DND-41 (cell line): ENCODE measurements around the gene PPEF2.
A peak's percentile ranks its signal among the peaks of the same experiment; 100 is the strongest.

ENCODE experiments used
- ATAC-seq: fragments of 200-7000 bp; cut with Tn5 transposase; 3 replicates; pipeline ENCODE4 v1.9.1; 2021; ENCODE audit warnings: low read depth; ENCODE audit not compliant: insufficient read depth
- DNase-seq: peaks from one replicate; pipeline ENCODE4 v3.0.0-alpha.2; 2020
- H2AFZ ChIP-seq: 2 replicates; pipeline ENCODE4 v1.6.0; 2012; ENCODE audit warnings: low read depth, low read length
- H3K27ac ChIP-seq: 2 replicates; pipeline ENCODE4 v1.5.1; 2012; ENCODE audit warnings: low read length, inconsistent platforms
- H3K27me3 ChIP-seq: fragments of 200-600 bp; sonication (generic); 2 replicates; pipeline ENCODE4 v1.6.0; 2012; ENCODE audit warnings: low read length, mild to moderate bottlenecking, inconsistent platforms; ENCODE audit not compliant: insufficient read depth, poor library complexity
- H3K36me3 ChIP-seq: 2 replicates; pipeline ENCODE4 v1.5.1; 2012; ENCODE audit warnings: low read length, inconsistent platforms; ENCODE audit not compliant: insufficient read depth
- H3K4me1 ChIP-seq: 2 replicates; pipeline ENCODE4 v1.5.1; 2012; ENCODE audit warnings: mild to moderate bottlenecking, low read length; ENCODE audit not compliant: insufficient read depth
- H3K4me2 ChIP-seq: 2 replicates; pipeline ENCODE4 v1.6.0; 2012; ENCODE audit warnings: mild to moderate bottlenecking, moderate library complexity, low read length, inconsistent platforms; ENCODE audit not compliant: insufficient read depth
- H3K4me3 ChIP-seq, 2 experiments: fragments of 200-600 bp in 1 of 2; shearing (Covaris generic) in 1 of 2; 2 replicates each; pipeline ENCODE4 v1.5.1; 2012 to 2016; ENCODE audit warnings: inconsistent platforms in 2 of 2, low read length in 2 of 2, mild to moderate bottlenecking in 2 of 2, low read depth in 1 of 2, moderate library complexity in 1 of 2
- H3K79me2 ChIP-seq: 2 replicates; pipeline ENCODE4 v1.6.0; 2012; ENCODE audit warnings: low read length, inconsistent platforms; ENCODE audit not compliant: insufficient read depth
- H3K9ac ChIP-seq: 2 replicates; pipeline ENCODE4 v1.6.0; 2012; ENCODE audit warnings: low read depth, mild to moderate bottlenecking, inconsistent platforms, low read length, moderate library complexity
- H3K9me3 ChIP-seq: 2 replicates; pipeline ENCODE4 v1.5.1; 2012; ENCODE audit warnings: low read length, moderate library complexity, mild to moderate bottlenecking, inconsistent platforms; ENCODE audit not compliant: insufficient read depth, severe bottlenecking
- H4K20me1 ChIP-seq: 2 replicates; pipeline ENCODE4 v1.6.0; 2012; ENCODE audit warnings: low read length; ENCODE audit not compliant: insufficient read depth
- EZH2 ChIP-seq: IDR thresholded peaks from 3 replicates; pipeline ENCODE4 v1.6.1; 2012; ENCODE audit warnings: borderline replicate concordance, low read depth, mild to moderate bottlenecking, moderate library complexity, low read length, inconsistent platforms; ENCODE audit not compliant: severe bottlenecking
- TF ChIP-seq, protein P1 (sequence below): IDR thresholded peaks from 2 replicates; pipeline ENCODE4 v1.5.1; 2012; ENCODE audit warnings: borderline replicate concordance, low read length, moderate library complexity, mild to moderate bottlenecking; ENCODE audit not compliant: poor library complexity, severe bottlenecking; ENCODE audit errors: extremely low read depth

Gene PPEF2

DNA sequence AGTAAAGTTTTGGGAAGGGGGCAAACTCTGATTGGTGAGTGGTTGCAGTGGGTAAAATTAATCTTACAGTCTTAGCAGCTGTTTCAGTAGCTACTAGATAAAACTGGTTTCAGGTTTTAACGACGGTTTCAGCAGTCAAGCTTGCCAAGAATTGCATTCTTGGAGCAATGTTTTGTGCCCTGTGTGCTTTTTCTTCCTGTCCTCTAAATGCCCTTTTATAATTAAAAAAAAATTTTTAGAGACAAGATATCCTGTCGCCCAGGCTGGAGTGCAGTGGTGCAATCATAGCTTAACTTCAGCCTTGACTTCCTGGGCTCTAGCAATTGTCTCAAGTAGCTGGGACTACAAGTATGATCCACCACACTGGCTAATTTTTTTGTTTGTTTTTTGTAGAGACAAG lies 6.3 kb upstream of the PPEF2 start:
- Histone ChIP-seq H3K4me1 (peaks cover 3% of the 10 kb centered on the region; the same call in 1 of the 2 replicates), H2AFZ (no peak overlapping the region), H3K9ac (no peak overlapping the region), H3K27me3 (no peaks in the 10 kb centered on the region), H3K36me3 (no peaks in the 10 kb centered on the region), H4K20me1 (no peaks in the 10 kb centered on the region), H3K4me3 (no peak overlapping the region), H3K27ac (no peak overlapping the region), H3K4me2 (no peak overlapping the region), H3K9me3 (no peaks in the 10 kb centered on the region), H3K79me2 (no peaks in the 10 kb centered on the region)
- ATAC-seq = no peak
- no peak for DNase-seq
- TF ChIP-seq, protein P1, sequence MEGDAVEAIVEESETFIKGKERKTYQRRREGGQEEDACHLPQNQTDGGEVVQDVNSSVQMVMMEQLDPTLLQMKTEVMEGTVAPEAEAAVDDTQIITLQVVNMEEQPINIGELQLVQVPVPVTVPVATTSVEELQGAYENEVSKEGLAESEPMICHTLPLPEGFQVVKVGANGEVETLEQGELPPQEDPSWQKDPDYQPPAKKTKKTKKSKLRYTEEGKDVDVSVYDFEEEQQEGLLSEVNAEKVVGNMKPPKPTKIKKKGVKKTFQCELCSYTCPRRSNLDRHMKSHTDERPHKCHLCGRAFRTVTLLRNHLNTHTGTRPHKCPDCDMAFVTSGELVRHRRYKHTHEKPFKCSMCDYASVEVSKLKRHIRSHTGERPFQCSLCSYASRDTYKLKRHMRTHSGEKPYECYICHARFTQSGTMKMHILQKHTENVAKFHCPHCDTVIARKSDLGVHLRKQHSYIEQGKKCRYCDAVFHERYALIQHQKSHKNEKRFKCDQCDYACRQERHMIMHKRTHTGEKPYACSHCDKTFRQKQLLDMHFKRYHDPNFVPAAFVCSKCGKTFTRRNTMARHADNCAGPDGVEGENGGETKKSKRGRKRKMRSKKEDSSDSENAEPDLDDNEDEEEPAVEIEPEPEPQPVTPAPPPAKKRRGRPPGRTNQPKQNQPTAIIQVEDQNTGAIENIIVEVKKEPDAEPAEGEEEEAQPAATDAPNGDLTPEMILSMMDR = no peak
- TF ChIP-seq EZH2 = no peak

DNA sequence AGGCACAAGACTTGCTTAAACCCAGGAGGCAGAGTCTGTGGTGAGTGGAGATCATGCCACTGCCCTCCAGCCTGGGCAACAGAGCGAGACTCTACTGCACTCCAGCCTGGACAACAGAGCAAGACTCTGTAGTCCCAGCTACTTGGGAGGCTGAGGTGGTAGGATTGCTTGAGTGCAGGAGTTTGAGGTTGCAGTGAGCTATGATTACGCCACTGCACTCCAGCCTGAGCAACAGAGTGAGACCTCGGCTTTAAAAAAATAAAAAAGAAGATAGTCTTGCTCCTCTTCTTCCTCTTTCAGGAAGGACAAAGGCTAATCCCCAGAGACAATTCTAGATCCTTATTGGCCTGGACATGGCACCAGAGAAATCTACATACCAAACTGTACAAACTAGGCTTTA lies 5.7 kb upstream of the PPEF2 start:
- no peak for TF ChIP-seq EZH2
- TF ChIP-seq, protein P1 = no peak
- no peak overlapping the region for H3K27ac ChIP-seq
- H3K9me3 ChIP-seq = no peaks in the 10 kb centered on the region
- no peak overlapping the region for H3K4me3 ChIP-seq
- no peaks in the 10 kb centered on the region for H4K20me1 ChIP-seq
- no peaks in the 10 kb centered on the region for H3K36me3 ChIP-seq
- peaks cover 3% of the 10 kb centered on the region; the same call in 1 of the 2 replicates for H3K4me1 ChIP-seq
- ATAC-seq (no peak), DNase-seq (no peak)
- H3K79me2 ChIP-seq = no peaks in the 10 kb centered on the region
- H3K4me2 ChIP-seq = no peak overlapping the region
- H3K9ac ChIP-seq = no peak overlapping the region
- H2AFZ ChIP-seq = no peak overlapping the region
- no peaks in the 10 kb centered on the region for H3K27me3 ChIP-seq

DNA sequence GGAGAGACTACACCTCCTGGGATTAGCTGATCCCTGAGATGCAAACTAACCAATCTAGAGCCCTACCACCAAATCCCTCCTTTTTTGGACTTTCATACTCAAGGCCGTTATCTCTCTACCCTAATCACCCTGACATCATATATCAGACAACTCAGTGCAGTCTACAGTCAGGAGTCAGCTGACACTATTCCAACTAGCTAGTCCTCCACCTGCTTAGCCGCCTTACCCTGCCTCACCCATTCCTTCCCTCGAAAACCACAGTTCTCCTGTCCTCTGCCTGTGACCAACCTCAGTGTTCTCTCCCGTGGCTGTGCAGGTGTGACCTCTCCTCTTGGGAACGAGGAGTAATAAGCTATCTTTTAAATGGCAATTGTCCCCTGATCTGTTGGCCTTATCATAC lies 1.8 kb upstream of the PPEF2 start:
- no peaks in the 10 kb centered on the region for H3K79me2 ChIP-seq
- no peaks in the 10 kb centered on the region for H4K20me1 ChIP-seq
- no peaks in the 10 kb centered on the region for H3K9me3 ChIP-seq
- no peak overlapping the region for H3K4me3 ChIP-seq
- H3K9ac ChIP-seq = no peak overlapping the region
- H3K27me3 ChIP-seq = no peaks in the 10 kb centered on the region
- H3K4me1 ChIP-seq = peaks cover 3% of the 10 kb centered on the region; the same call in 1 of the 2 replicates
- DNase-seq (peak; percentile 9), ATAC-seq (peak; percentile 65)
- no peak overlapping the region for H3K27ac ChIP-seq
- H3K36me3 ChIP-seq = no peaks in the 10 kb centered on the region
- TF ChIP-seq, protein P1 = no peak
- no peak for TF ChIP-seq EZH2
- no peak overlapping the region for H3K4me2 ChIP-seq
- no peak overlapping the region for H2AFZ ChIP-seq

DNA sequence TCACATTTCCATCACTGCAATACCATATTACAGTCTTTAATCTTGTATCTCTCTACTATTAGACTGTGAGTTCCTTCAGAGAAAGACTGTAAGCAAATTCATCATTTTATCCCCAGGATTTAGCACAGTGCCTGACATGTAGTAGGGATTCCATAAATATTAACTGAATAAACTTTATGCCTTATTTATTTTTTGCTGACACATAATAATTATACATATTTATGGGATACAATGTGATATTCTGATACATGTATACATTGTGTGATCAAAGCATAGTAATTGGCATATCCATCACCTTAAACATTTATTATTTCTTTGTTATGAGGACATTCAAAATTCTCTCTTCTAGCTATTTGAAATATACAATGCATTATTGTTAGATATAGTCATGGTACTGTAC lies 3.7 kb downstream of the PPEF2 start:
- Histone ChIP-seq H3K4me1 (no peaks in the 10 kb centered on the region), H3K9ac (no peak overlapping the region), H3K4me3 (no peak overlapping the region), H3K4me2 (no peak overlapping the region), H3K27ac (no peak overlapping the region), H3K9me3 (no peaks in the 10 kb centered on the region), H3K36me3 (no peaks in the 10 kb centered on the region), H3K27me3 (no peaks in the 10 kb centered on the region), H4K20me1 (no peaks in the 10 kb centered on the region), H3K79me2 (no peaks in the 10 kb centered on the region), H2AFZ (no peak overlapping the region)
- no peak for DNase-seq
- ATAC-seq = no peak
- TF ChIP-seq EZH2 = no peak
- TF ChIP-seq, protein P1 = no peak
